SK-N-SH (cell line): ENCODE data around the gene TSPAN4. TPM values are rescaled to one million over a fixed set of nuclear protein-coding genes. Genes with fewer than 3 reads are reported as not detected.
A peak's percentile ranks its signal among the peaks of the same experiment; 100 is the strongest.

Source experiments
- CTCF ChIA-PET: fragments of 300-600, 350-600 bp; formaldehyde crosslinking; extraction: SDS; loops from one replicate; lab custom pipeline; 2021; lab: Yijun Ruan, JAX
- POLR2A ChIA-PET: fragments of 350-600 bp; sonication (Branson Sonifier 250); formaldehyde crosslinking; extraction: SDS; loops from one replicate; lab custom pipeline; 2020; ENCODE audit warnings: antibody characterized with exemption, inconsistent platforms; lab: Yijun Ruan, JAX
- DNase-seq: peaks from one replicate; pipeline ENCODE4 v3.0.0; 2012
- H2AFZ ChIP-seq: fragments of 200-600 bp; sonication (generic); 2 replicates; pipeline ENCODE4 v1.8.1; 2016; ENCODE audit warnings: antibody characterized with exemption, mild to moderate bottlenecking, low read depth
- H3F3A ChIP-seq: fragments of 200-600 bp; sonication (generic); replicated peaks from 2 replicates; pipeline ENCODE3; 2016; ENCODE audit warnings: antibody characterized with exemption, mild to moderate bottlenecking; ENCODE audit not compliant: insufficient read depth
- H3K27ac ChIP-seq, 2 experiments: fragments of 200-500 bp in 1 of 2; fragments of 200-600 bp in 1 of 2; sonication (Bioruptor generic) in 1 of 2; sonication (generic), shearing (Covaris generic) in 1 of 2; 2 replicates each; pipeline versions ENCODE4 v1.5.1 to v1.6.1; 2014 to 2016; ENCODE audit warnings: low read depth in 2 of 2, inconsistent platforms in 1 of 2, low read length in 1 of 2, mild to moderate bottlenecking in 1 of 2, mixed read lengths in 1 of 2
- H3K27me3 ChIP-seq: fragments of 200-600 bp; sonication (generic), shearing (Covaris generic); 2 replicates; pipeline ENCODE4 v1.6.1; 2016; ENCODE audit warnings: mixed run types; ENCODE audit not compliant: insufficient read depth
- H3K36me3 ChIP-seq, 2 experiments: fragments of 200-500 bp in 1 of 2; fragments of 200-600 bp in 1 of 2; sonication (Bioruptor generic) in 1 of 2; sonication (generic) in 1 of 2; replicated peaks in 1 of 2; 2 replicates each; pipeline versions ENCODE3 to v1.5.1; 2014 to 2016; ENCODE audit warnings: low read length in 1 of 2, mild to moderate bottlenecking in 1 of 2; ENCODE audit not compliant: insufficient read depth in 2 of 2, control insufficient read depth in 1 of 2
- H3K4me1 ChIP-seq, 2 experiments: fragments of 200-500 bp in 1 of 2; fragments of 200-600 bp in 1 of 2; sonication (Bioruptor generic) in 1 of 2; sonication (generic), shearing (Covaris generic) in 1 of 2; 2 replicates each; pipeline versions ENCODE4 v1.5.1 to v1.6.1; 2014 to 2016; ENCODE audit warnings: low read depth in 1 of 2, low read length in 1 of 2, mixed run types in 1 of 2; ENCODE audit not compliant: insufficient read depth in 2 of 2, control insufficient read depth in 1 of 2
- H3K4me2 ChIP-seq: fragments of 200-600 bp; sonication (generic), shearing (Covaris generic); 2 replicates; pipeline ENCODE4 v1.6.1; 2017; ENCODE audit warnings: mixed run types
- H3K4me3 ChIP-seq, 2 experiments: fragments of 200-500 bp in 1 of 2; fragments of 200-600 bp in 1 of 2; sonication (Bioruptor generic) in 1 of 2; sonication (generic), shearing (Covaris generic) in 1 of 2; 2 replicates each; pipeline versions ENCODE4 v1.5.1 to v1.8.1; 2014 to 2016; ENCODE audit warnings: low read depth in 2 of 2, inconsistent platforms in 1 of 2, low read length in 1 of 2, mild to moderate bottlenecking in 1 of 2, mixed read lengths in 1 of 2, moderate library complexity in 1 of 2
- H3K79me2 ChIP-seq: fragments of 200-600 bp; sonication (generic); 2 replicates; pipeline ENCODE4 v1.8.1; 2017; ENCODE audit warnings: mild to moderate bottlenecking; ENCODE audit not compliant: insufficient read depth
- H3K9ac ChIP-seq: fragments of 200-600 bp; sonication (generic); 2 replicates; pipeline ENCODE4 v1.6.1; 2017; ENCODE audit warnings: mixed run types
- H3K9me2 ChIP-seq: fragments of 200-600 bp; sonication (generic); 2 replicates; pipeline ENCODE4 v1.6.1; 2017; ENCODE audit warnings: mixed run types
- H3K9me3 ChIP-seq: fragments of 200-600 bp; sonication (generic); 2 replicates; pipeline ENCODE4 v1.6.1; 2017; ENCODE audit warnings: mixed run types, mild to moderate bottlenecking, moderate library complexity
- H4K20me1 ChIP-seq: fragments of 200-600 bp; sonication (generic); 2 replicates; pipeline ENCODE4 v1.6.1; 2017; ENCODE audit warnings: mild to moderate bottlenecking, mixed run types; ENCODE audit not compliant: insufficient read depth
- EP300 ChIP-seq, 2 experiments: IDR thresholded peaks; 2 replicates each; pipeline versions ENCODE4 v1.4.0 to v1.6.1; 2012; ENCODE audit warnings: borderline replicate concordance in 1 of 2, low read depth in 1 of 2, low read length in 1 of 2
- EZH2phosphoT487 ChIP-seq: fragments of 200-600 bp; sonication (generic); IDR thresholded peaks from 2 replicates; pipeline ENCODE4 v1.6.1; 2017; ENCODE audit warnings: low read depth, mixed run types, mild to moderate bottlenecking, antibody characterized with exemption, moderate library complexity, borderline replicate concordance
- FOSL2 ChIP-seq: IDR thresholded peaks from 2 replicates; pipeline ENCODE4 v1.4.0; 2012; ENCODE audit warnings: low read depth, mild to moderate bottlenecking, moderate library complexity, borderline replicate concordance
- MXI1 ChIP-seq: IDR thresholded peaks from 2 replicates; pipeline ENCODE4 v1.6.1; 2012; ENCODE audit warnings: mild to moderate bottlenecking, low read depth, low read length, improper control_type of control experiment
- NFIC ChIP-seq: IDR thresholded peaks from 2 replicates; pipeline ENCODE4 v1.4.0; 2012; ENCODE audit warnings: borderline replicate concordance
- POLR2AphosphoS5 ChIP-seq: IDR thresholded peaks from 2 replicates; pipeline ENCODE4 v1.6.1; 2012; ENCODE audit warnings: low read depth, low read length
- RCOR1 ChIP-seq: fragments of 150-350 bp; IDR thresholded peaks from 2 replicates; pipeline ENCODE4 v1.6.1; 2017; ENCODE audit warnings: antibody characterized with exemption, low read length
- WGBS: methylation state at CpG from one replicate; pipeline ENCODE4 v1.1.6; 2017; ENCODE audit warnings: low lambda C conversion rate; 5-methylcytosine and 5-hydroxymethylcytosine counted together
- polyA plus RNA-seq, 3 experiments: library from polyadenylated mRNA; depleted of rRNA; stranded (reverse); fragments of >200 nt; gene quantifications; 2 replicates each; pipeline ENCODE4 v1.2.3, GENCODE V29; 2012
- TF ChIP-seq, protein P1 (sequence below): fragments of 150-350 bp; IDR thresholded peaks from 2 replicates; pipeline ENCODE4 v1.6.1; 2016; ENCODE audit warnings: mild to moderate bottlenecking, low read depth, low read length
- TF ChIP-seq, protein P2 (sequence below): IDR thresholded peaks from 2 replicates; pipeline ENCODE4 v1.4.0; 2012; ENCODE audit warnings: low read depth, borderline replicate concordance
- TF ChIP-seq, protein P3 (sequence below): IDR thresholded peaks from 2 replicates; pipeline ENCODE4 v1.6.1; 2012; ENCODE audit warnings: mild to moderate bottlenecking, low read depth, low read length, moderate library complexity
- TF ChIP-seq, protein P4 (sequence below): IDR thresholded peaks from 2 replicates; pipeline ENCODE4 v1.4.0; 2012; ENCODE audit warnings: low read depth
- TF ChIP-seq, protein P5 (sequence below): fragments of 150-350 bp; IDR thresholded peaks from 2 replicates; pipeline ENCODE4 v1.6.1; 2017; ENCODE audit warnings: antibody characterized with exemption, low read length, low read depth, borderline replicate concordance

Gene TSPAN4
- polyA plus RNA-seq, 1 of the 3 experiments (the other 2 are of a cell fraction): 226 TPM

DNA sequence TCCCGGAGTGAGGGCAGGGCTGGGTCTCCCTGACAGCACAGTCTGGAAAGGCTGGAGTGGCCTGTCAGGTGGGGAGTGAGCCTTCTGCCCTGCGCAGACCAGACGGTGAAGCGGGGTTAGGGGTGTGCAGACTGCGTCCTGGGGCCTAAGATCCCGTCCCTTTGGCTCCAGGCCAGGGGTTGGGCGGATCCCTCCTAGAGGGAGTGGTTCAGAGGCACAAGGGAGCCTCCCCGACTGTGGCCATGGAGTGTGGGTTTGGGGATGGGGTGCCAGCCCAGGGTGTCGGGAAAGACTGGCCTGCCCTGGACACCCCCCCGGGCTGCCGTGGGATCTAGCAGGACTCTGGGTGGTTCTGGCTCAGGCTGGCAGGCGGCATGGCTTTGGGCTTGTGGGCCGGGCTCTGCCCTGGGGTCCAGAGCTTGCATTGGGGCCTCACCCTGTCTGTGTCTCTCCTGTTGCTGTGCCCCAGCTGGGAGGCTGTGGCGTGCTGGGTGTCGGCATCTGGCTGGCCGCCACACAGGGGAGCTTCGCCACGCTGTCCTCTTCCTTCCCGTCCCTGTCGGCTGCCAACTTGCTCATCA lies 19.5 kb downstream of the TSPAN4 start:
- no peaks in the 10 kb centered on the region for H3K27me3 ChIP-seq
- 79% methylated on average over 16 of the region's 20 CpGs for WGBS
- H3K9me2 ChIP-seq: no peaks in the 10 kb centered on the region
- H3K4me2 ChIP-seq: no peak overlapping the region
- peaks cover 38% of the 10 kb centered on the region for H4K20me1 ChIP-seq
- peaks cover 10 to 50% of the 10 kb centered on the region in 2 experiments; a peak in 2 of 4 replicates for H3K4me1 ChIP-seq
- no peak overlapping the region for H3K27ac ChIP-seq
- DNase-seq: peak; percentile 60
- POLR2A ChIA-PET: interaction anchor here (0.7 kb wide), 1 partner anchor 166 kb away, joined by 4 read pairs; no protein-coding TSS in a partner anchor
- TF ChIP-seq RCOR1: no peak
- 0 out of 2 replicates have a peak, but pooled peaks have one; percentile 19 for TF ChIP-seq POLR2AphosphoS5
- TF ChIP-seq NFIC: 0 out of 2 replicates have a peak, but pooled peaks have one; percentile 6
- H3K9ac ChIP-seq: no peak overlapping the region
- CTCF ChIA-PET: interaction anchor here (1.6 to 4.0 kb wide), 2 partner anchors 14 to 90 kb away, joined by 4 to 24 read pairs; no protein-coding TSS in a partner anchor
- H3K79me2 ChIP-seq: peaks cover 7% of the 10 kb centered on the region; the same call in 1 of the 2 replicates
- H2AFZ ChIP-seq: no peak overlapping the region
- no peak overlapping the region for H3K4me3 ChIP-seq
- H3K9me3 ChIP-seq: no peaks in the 10 kb centered on the region
- peaks cover 0 to 24% of the 10 kb centered on the region in 2 experiments for H3K36me3 ChIP-seq
- H3F3A ChIP-seq: no peaks in the 10 kb centered on the region

DNA sequence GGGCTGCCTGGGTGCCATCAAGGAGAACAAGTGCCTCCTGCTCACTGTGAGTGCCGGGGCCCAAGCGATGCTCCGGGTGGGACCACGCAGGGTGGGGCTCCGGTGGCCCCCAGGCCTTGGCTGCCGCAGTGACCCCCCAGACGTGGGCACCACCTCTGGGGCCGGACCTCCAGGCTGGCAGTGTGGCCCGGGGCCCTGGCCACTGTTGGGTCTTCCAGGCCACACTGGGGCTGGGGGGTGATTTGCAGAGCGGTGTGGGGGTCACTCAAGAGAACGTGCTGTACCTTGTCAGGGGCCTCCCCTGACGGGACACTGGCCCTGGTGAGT lies 20.0 kb downstream of the TSPAN4 start:
- Histone ChIP-seq H4K20me1 (peaks cover 36% of the 10 kb centered on the region), H3F3A (peaks cover 3% of the 10 kb centered on the region), H3K4me1 (peaks cover 10 to 48% of the 10 kb centered on the region in 2 experiments; a peak in 2 of 4 replicates), H3K27me3 (no peaks in the 10 kb centered on the region), H3K4me3 (no peak overlapping the region), H3K27ac (no peak overlapping the region; a peak in 1 of 4 replicates), H3K9ac (no peak overlapping the region), H3K9me2 (no peaks in the 10 kb centered on the region), H3K9me3 (no peaks in the 10 kb centered on the region), H2AFZ (no peak overlapping the region), H3K4me2 (no peak overlapping the region), H3K79me2 (peaks cover 7% of the 10 kb centered on the region; the same call in 1 of the 2 replicates), H3K36me3 (peaks cover 0 to 24% of the 10 kb centered on the region in 2 experiments)
- TF ChIP-seq NFIC: no peak
- no peak for TF ChIP-seq FOSL2
- TF ChIP-seq, protein P1, sequence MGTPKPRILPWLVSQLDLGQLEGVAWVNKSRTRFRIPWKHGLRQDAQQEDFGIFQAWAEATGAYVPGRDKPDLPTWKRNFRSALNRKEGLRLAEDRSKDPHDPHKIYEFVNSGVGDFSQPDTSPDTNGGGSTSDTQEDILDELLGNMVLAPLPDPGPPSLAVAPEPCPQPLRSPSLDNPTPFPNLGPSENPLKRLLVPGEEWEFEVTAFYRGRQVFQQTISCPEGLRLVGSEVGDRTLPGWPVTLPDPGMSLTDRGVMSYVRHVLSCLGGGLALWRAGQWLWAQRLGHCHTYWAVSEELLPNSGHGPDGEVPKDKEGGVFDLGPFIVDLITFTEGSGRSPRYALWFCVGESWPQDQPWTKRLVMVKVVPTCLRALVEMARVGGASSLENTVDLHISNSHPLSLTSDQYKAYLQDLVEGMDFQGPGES: no peak
- no peak for TF ChIP-seq MXI1
- TF ChIP-seq, protein P2, sequence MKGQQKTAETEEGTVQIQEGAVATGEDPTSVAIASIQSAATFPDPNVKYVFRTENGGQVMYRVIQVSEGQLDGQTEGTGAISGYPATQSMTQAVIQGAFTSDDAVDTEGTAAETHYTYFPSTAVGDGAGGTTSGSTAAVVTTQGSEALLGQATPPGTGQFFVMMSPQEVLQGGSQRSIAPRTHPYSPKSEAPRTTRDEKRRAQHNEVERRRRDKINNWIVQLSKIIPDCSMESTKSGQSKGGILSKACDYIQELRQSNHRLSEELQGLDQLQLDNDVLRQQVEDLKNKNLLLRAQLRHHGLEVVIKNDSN: no peak
- TF ChIP-seq, protein P3, sequence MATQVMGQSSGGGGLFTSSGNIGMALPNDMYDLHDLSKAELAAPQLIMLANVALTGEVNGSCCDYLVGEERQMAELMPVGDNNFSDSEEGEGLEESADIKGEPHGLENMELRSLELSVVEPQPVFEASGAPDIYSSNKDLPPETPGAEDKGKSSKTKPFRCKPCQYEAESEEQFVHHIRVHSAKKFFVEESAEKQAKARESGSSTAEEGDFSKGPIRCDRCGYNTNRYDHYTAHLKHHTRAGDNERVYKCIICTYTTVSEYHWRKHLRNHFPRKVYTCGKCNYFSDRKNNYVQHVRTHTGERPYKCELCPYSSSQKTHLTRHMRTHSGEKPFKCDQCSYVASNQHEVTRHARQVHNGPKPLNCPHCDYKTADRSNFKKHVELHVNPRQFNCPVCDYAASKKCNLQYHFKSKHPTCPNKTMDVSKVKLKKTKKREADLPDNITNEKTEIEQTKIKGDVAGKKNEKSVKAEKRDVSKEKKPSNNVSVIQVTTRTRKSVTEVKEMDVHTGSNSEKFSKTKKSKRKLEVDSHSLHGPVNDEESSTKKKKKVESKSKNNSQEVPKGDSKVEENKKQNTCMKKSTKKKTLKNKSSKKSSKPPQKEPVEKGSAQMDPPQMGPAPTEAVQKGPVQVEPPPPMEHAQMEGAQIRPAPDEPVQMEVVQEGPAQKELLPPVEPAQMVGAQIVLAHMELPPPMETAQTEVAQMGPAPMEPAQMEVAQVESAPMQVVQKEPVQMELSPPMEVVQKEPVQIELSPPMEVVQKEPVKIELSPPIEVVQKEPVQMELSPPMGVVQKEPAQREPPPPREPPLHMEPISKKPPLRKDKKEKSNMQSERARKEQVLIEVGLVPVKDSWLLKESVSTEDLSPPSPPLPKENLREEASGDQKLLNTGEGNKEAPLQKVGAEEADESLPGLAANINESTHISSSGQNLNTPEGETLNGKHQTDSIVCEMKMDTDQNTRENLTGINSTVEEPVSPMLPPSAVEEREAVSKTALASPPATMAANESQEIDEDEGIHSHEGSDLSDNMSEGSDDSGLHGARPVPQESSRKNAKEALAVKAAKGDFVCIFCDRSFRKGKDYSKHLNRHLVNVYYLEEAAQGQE: no peak
- TF ChIP-seq, protein P4, sequence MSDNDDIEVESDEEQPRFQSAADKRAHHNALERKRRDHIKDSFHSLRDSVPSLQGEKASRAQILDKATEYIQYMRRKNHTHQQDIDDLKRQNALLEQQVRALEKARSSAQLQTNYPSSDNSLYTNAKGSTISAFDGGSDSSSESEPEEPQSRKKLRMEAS: no peak
- TF ChIP-seq EP300 (IDR thresholded peaks at IDR 0.05; ENCODE audit: borderline replicate concordance in 1 of 2, low read depth in 1 of 2, low read length in 1 of 2): no peak
- TF ChIP-seq, protein P5, sequence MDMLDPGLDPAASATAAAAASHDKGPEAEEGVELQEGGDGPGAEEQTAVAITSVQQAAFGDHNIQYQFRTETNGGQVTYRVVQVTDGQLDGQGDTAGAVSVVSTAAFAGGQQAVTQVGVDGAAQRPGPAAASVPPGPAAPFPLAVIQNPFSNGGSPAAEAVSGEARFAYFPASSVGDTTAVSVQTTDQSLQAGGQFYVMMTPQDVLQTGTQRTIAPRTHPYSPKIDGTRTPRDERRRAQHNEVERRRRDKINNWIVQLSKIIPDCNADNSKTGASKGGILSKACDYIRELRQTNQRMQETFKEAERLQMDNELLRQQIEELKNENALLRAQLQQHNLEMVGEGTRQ: no peak
- no peak for TF ChIP-seq EZH2phosphoT487
- ChIA-PET POLR2A (no interaction called here), CTCF (interaction anchor here (1.6 to 4.0 kb wide), 2 partner anchors 15 to 90 kb away, joined by 4 to 24 read pairs; no protein-coding TSS in a partner anchor)
- WGBS: 92% methylated on average over 6 of the region's 12 CpGs
- no peak for DNase-seq
